PC-9 (cell line): ENCODE measurements around the gene ZNF273. TPM values are rescaled to one million over a fixed set of nuclear protein-coding genes. Genes with fewer than 3 reads are reported as not detected.

ENCODE experiments used
- BruUV-seq: library from RNA; stranded (reverse); fragments of 400-500 nt; replicated peaks from 2 replicates; lab custom pipeline; 2021; lab: Mats Ljungman, UMichigan
- CTCF ChIA-PET: fragments of 300-600 bp; sonication (Branson Sonifier 250); formaldehyde crosslinking; loops from one replicate; lab custom pipeline; 2022; ENCODE audit warnings: antibody characterized with exemption; lab: Charles Lee
- POLR2A ChIA-PET: fragments of 300-600 bp; sonication (Branson Sonifier 250); formaldehyde crosslinking; loops from one replicate; lab custom pipeline; 2022; ENCODE audit warnings: antibody characterized with exemption; ENCODE audit not compliant: unreplicated experiment; lab: Charles Lee
- DNase-seq, 2 experiments: peaks; one replicate each; pipeline versions ENCODE4 v3.0.0 to v3.0.0-alpha.2; 2015 to 2022; ENCODE audit warnings: mixed read lengths in 1 of 2
- H2AFZ ChIP-seq: fragments of 200-600 bp; sonication (generic); 2 replicates; pipeline ENCODE4 v1.8.1; 2017; ENCODE audit warnings: antibody characterized with exemption
- H3F3A ChIP-seq: fragments of 200-600 bp; sonication (generic); 2 replicates; pipeline ENCODE4 v1.8.1; 2017; ENCODE audit warnings: antibody characterized with exemption, mild to moderate bottlenecking, low read depth; ENCODE audit not compliant: insufficient read depth
- H3K27ac ChIP-seq: fragments of 200-600 bp; sonication (generic); 2 replicates; pipeline ENCODE4 v1.6.1; 2016; ENCODE audit warnings: mixed run types
- H3K27me3 ChIP-seq: fragments of 200-600 bp; sonication (generic); 2 replicates; pipeline ENCODE4 v1.6.1; 2016; ENCODE audit warnings: low read depth, mixed run types; ENCODE audit not compliant: insufficient read depth
- H3K36me3 ChIP-seq: fragments of 200-600 bp; sonication (generic); 2 replicates; pipeline ENCODE4 v1.6.1; 2016; ENCODE audit warnings: low read depth, mixed run types
- H3K4me1 ChIP-seq: fragments of 200-600 bp; sonication (generic); replicated peaks from 2 replicates; pipeline ENCODE4 v1.6.1; 2016; ENCODE audit warnings: mixed run types; ENCODE audit not compliant: insufficient read depth
- H3K4me2 ChIP-seq: fragments of 200-600 bp; sonication (generic); 2 replicates; pipeline ENCODE4 v1.6.1; 2017; ENCODE audit warnings: mixed run types
- H3K4me3 ChIP-seq: fragments of 200-600 bp; sonication (generic); 2 replicates; pipeline ENCODE4 v1.6.1; 2016; ENCODE audit warnings: mixed run types
- H3K79me2 ChIP-seq: fragments of 200-600 bp; sonication (generic); 2 replicates; pipeline ENCODE4 v1.6.1; 2017; ENCODE audit warnings: low read depth, mixed run types
- H3K9me2 ChIP-seq: fragments of 200-600 bp; sonication (generic); 2 replicates; pipeline ENCODE4 v1.8.1; 2017; ENCODE audit warnings: mild to moderate bottlenecking; ENCODE audit not compliant: insufficient read depth
- H3K9me3 ChIP-seq: fragments of 200-600 bp; sonication (generic); 2 replicates; pipeline ENCODE4 v1.8.1; 2016; ENCODE audit warnings: low read depth; ENCODE audit not compliant: insufficient read depth
- H4K20me1 ChIP-seq: fragments of 200-600 bp; sonication (generic); 2 replicates; pipeline ENCODE4 v1.8.1; 2017; ENCODE audit not compliant: insufficient read depth
- CTCF ChIP-seq: fragments of 200-600 bp; sonication (generic); conservative IDR thresholded peaks from 2 replicates; pipeline ENCODE4 v1.6.1; 2017; ENCODE audit warnings: mixed run types, antibody characterized with exemption, mild to moderate bottlenecking, moderate library complexity
- EZH2 ChIP-seq: fragments of 200-600 bp; sonication (generic); IDR thresholded peaks from 2 replicates; pipeline ENCODE4 v1.8.0; 2017; ENCODE audit warnings: antibody characterized with exemption, low read depth
- intact Hi-C: fragments of 100-400 bp; cut with micrococcal nuclease; formaldehyde crosslinking; loops from one replicate; pipeline ENCODE4 v1.10.0; 2022; ENCODE audit not compliant: unreplicated experiment
- total RNA-seq: library from RNA; stranded (reverse); gene quantifications from 2 replicates; pipeline ENCODE4 v1.2.3, GENCODE V29; 2021

Gene ZNF273
- total RNA-seq, 1 experiment from 2014 or later = 4.6 TPM

DNA sequence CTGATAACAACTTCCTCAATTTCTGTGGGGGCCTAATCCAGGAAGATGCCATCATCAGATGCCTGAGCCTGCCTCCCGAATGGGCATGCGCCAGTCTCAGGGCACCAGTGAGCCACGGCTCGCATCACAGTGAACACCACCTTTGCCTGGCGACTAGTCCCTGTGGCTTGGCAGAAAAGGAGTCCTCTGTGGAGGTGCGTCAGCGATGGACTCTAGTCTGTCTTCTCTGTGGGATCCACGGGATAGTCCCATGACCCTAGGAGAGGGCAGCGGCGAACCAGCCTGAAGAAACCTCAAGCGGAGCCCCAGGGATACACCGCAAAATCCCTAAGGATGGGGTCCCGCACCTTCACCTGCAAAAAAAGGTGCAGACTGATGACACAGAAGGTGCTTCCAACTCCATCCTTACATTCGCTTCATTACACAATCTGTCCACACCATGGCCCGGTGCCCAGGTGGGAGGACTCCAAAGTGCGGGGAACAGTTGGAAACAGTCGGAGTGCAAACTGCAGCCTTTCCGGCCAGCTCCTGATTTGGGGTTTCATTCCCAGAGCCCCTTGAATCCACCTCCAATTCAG, 35.1 kb upstream of the ZNF273 start:
- BruUV-seq = no TSS peak
- Histone ChIP-seq H3K4me3 (no peak overlapping the region), H3K27me3 (peaks cover 61% of the 10 kb centered on the region), H3K4me2 (no peak overlapping the region), H3K4me1 (no peaks in the 10 kb centered on the region), H3K79me2 (no peaks in the 10 kb centered on the region), H3K9me3 (no peaks in the 10 kb centered on the region), H3K9me2 (no peaks in the 10 kb centered on the region), H3K36me3 (no peaks in the 10 kb centered on the region), H4K20me1 (no peaks in the 10 kb centered on the region), H2AFZ (no peak overlapping the region), H3K27ac (no peak overlapping the region), H3F3A (no peaks in the 10 kb centered on the region)
- DNase-seq = no peak
- ChIA-PET CTCF (no interaction called here), POLR2A (no interaction called here)
- intact Hi-C loops = no loop called here
- TF ChIP-seq CTCF = no peak
- no peak for TF ChIP-seq EZH2

GRCh38 chr7:64868499-64868898, 34.6 kb upstream of the ZNF273 start:
- Histone ChIP-seq H3K4me2 (no peak overlapping the region), H3K9me2 (no peaks in the 10 kb centered on the region), H2AFZ (no peak overlapping the region), H4K20me1 (no peaks in the 10 kb centered on the region), H3K4me3 (no peak overlapping the region), H3K27ac (no peak overlapping the region), H3F3A (no peaks in the 10 kb centered on the region), H3K4me1 (no peaks in the 10 kb centered on the region), H3K36me3 (no peaks in the 10 kb centered on the region), H3K79me2 (no peaks in the 10 kb centered on the region), H3K27me3 (peaks cover 66% of the 10 kb centered on the region), H3K9me3 (no peaks in the 10 kb centered on the region)
- no peak for DNase-seq
- TF ChIP-seq CTCF (no peak), EZH2 (no peak)
- POLR2A ChIA-PET = no interaction called here
- CTCF ChIA-PET = no interaction called here
- BruUV-seq = no TSS peak
- intact Hi-C loops = no loop called here

GRCh38 chr7:64869121-64869725, 33.9 kb upstream of the ZNF273 start:
- POLR2A ChIA-PET = no interaction called here
- H3K9me2 ChIP-seq = no peaks in the 10 kb centered on the region
- H3K4me1 ChIP-seq = no peaks in the 10 kb centered on the region
- H3K36me3 ChIP-seq = no peaks in the 10 kb centered on the region
- H3K27ac ChIP-seq = no peak overlapping the region
- CTCF ChIA-PET = no interaction called here
- no peak overlapping the region for H2AFZ ChIP-seq
- H3F3A ChIP-seq = no peaks in the 10 kb centered on the region
- no peaks in the 10 kb centered on the region for H3K79me2 ChIP-seq
- no peak for TF ChIP-seq EZH2
- TF ChIP-seq CTCF = no peak
- BruUV-seq = no TSS peak
- peaks cover 73% of the 10 kb centered on the region for H3K27me3 ChIP-seq
- H3K4me2 ChIP-seq = no peak overlapping the region
- no peak overlapping the region for H3K4me3 ChIP-seq
- no peaks in the 10 kb centered on the region for H3K9me3 ChIP-seq
- DNase-seq = no peak
- intact Hi-C loops = no loop called here
- no peaks in the 10 kb centered on the region for H4K20me1 ChIP-seq
